ENCODE data around the gene NPDC1.

DNA sequence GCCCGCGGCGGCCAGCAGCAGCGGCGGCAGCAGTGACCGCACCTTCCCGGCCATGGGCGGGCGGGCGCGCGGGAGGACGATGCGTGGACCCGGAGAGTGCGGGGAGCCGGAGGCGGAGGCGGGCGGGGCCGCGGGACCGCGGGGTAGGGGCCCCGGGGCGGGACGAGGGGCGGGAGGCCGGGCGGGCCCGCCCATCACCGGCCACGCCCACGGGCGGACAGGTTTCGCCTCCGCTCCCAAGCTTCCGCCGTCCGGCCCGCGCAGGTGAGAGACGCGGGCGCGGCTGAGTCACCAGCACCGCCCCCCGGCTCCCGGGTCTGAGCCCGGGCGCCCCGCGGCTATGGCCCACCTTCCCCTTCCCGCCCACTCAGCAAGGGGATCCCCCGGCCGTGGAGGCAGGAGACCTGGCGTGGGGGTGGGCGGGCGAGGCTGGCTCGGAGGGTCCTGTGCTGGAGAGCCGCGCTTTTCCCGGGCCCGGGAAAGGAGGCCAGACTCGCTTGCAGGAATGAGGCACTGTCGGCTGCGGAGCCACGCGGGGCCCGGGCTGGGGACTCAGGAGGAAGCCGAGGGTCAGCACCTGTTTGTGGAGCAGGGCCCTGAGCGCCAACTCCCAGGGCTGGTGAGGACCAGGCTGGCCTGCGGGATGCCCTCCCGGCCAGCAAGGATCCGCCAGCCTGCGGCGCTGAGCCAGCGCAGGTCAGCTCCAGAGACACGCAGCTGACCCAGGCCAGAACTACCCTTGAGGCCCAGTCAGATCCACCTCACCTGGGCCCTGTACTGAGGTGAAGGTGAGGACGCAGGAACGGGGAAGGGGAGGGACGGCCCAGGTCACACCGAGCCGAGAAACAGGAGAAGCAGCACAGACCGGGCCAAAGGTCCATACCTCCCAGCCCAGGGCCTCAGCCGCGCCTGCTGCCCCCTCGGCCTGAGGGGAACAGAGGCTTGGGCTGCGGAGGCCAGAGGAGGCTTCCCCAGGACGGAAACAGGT is 8.3 kb upstream of the NPDC1 start, which contains the start of gene ENTPD2:
- TF ChIP-seq, protein P1, sequence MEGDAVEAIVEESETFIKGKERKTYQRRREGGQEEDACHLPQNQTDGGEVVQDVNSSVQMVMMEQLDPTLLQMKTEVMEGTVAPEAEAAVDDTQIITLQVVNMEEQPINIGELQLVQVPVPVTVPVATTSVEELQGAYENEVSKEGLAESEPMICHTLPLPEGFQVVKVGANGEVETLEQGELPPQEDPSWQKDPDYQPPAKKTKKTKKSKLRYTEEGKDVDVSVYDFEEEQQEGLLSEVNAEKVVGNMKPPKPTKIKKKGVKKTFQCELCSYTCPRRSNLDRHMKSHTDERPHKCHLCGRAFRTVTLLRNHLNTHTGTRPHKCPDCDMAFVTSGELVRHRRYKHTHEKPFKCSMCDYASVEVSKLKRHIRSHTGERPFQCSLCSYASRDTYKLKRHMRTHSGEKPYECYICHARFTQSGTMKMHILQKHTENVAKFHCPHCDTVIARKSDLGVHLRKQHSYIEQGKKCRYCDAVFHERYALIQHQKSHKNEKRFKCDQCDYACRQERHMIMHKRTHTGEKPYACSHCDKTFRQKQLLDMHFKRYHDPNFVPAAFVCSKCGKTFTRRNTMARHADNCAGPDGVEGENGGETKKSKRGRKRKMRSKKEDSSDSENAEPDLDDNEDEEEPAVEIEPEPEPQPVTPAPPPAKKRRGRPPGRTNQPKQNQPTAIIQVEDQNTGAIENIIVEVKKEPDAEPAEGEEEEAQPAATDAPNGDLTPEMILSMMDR (IDR thresholded peaks at IDR 0.05; ENCODE audit: low read length): no peak
- no peak for TF ChIP-seq EZH2 (IDR thresholded peaks at IDR 0.05; ENCODE audit: borderline replicate concordance, low read length)

Data from OCI-LY1 (cell line).